GM12878 (cell line): Measurements from ENCODE around the gene JMY. TPM values are rescaled to one million over a fixed set of nuclear protein-coding genes. Genes with fewer than 3 reads are reported as not detected.

Experiments
- ASH2L ChIP-seq: fragments of 300-600, 200-600 bp; sonication (generic); IDR thresholded peaks from 2 replicates; pipeline ENCODE4 v1.6.1; 2017; ENCODE audit warnings: low read depth, mild to moderate bottlenecking, borderline replicate concordance
- BCLAF1 ChIP-seq: fragments of 450-650 bp; IDR thresholded peaks from 2 replicates; pipeline ENCODE4 v1.6.1; 2017; ENCODE audit warnings: antibody characterized with exemption, mild to moderate bottlenecking, moderate library complexity
- CBX3 ChIP-seq: fragments of 200-600 bp; sonication (generic); IDR thresholded peaks from 2 replicates; pipeline ENCODE4 v1.6.1; 2016; ENCODE audit warnings: low read depth, borderline replicate concordance
- CREM ChIP-seq: IDR thresholded peaks from 2 replicates; pipeline ENCODE4 v1.6.1; 2014; ENCODE audit warnings: antibody characterized with exemption, low read depth
- CTCF ChIP-seq, 3 experiments: IDR thresholded peaks in 2 of 3; conservative IDR thresholded peaks in 1 of 3; 2 replicates each; pipeline ENCODE4 v1.5.1; 2011; ENCODE audit warnings: low read depth in 3 of 3, low read length in 3 of 3, mild to moderate bottlenecking in 3 of 3, control low read depth in 2 of 3, moderate library complexity in 2 of 3, inconsistent platforms in 1 of 3, mixed read lengths in 1 of 3; ENCODE audit not compliant: control insufficient read depth in 2 of 3, insufficient read depth in 1 of 3; ENCODE audit errors: extremely low read depth in 1 of 3
- ESRRA ChIP-seq: IDR thresholded peaks from 2 replicates; pipeline ENCODE4 v1.6.1; 2012; ENCODE audit warnings: mild to moderate bottlenecking, low read length, improper control_type of control experiment
- HCFC1 ChIP-seq: fragments of 150-350 bp; IDR thresholded peaks from 2 replicates; pipeline ENCODE4 v1.6.1; 2014; ENCODE audit warnings: low read length
- JUNB ChIP-seq: IDR thresholded peaks from 2 replicates; pipeline ENCODE4 v1.6.1; 2016; ENCODE audit warnings: antibody characterized with exemption, mild to moderate bottlenecking
- KDM1A ChIP-seq: fragments of 200-600 bp; sonication (generic); IDR thresholded peaks from 2 replicates; pipeline ENCODE4 v1.6.1; 2016; ENCODE audit warnings: borderline replicate concordance
- KLF5 ChIP-seq: fragments of 450-650 bp; IDR thresholded peaks from 2 replicates; pipeline ENCODE4 v1.6.1; 2014; ENCODE audit warnings: mild to moderate bottlenecking; ENCODE audit not compliant: partially characterized antibody
- NKRF ChIP-seq: fragments of 450-650 bp; conservative IDR thresholded peaks from 2 replicates; pipeline ENCODE4 v1.6.1; 2017; ENCODE audit warnings: mild to moderate bottlenecking, moderate library complexity
- NR2C1 ChIP-seq: fragments of 450-650 bp; IDR thresholded peaks from 2 replicates; pipeline ENCODE4 v1.6.1; 2017; ENCODE audit warnings: antibody characterized with exemption, mild to moderate bottlenecking, moderate library complexity
- NRF1 ChIP-seq: conservative IDR thresholded peaks from 2 replicates; pipeline ENCODE4 v1.6.1; 2011; ENCODE audit warnings: mild to moderate bottlenecking, low read depth, low read length, improper control_type of control experiment
- PBX3 ChIP-seq: IDR thresholded peaks from 2 replicates; pipeline ENCODE4 v1.6.1; 2011; ENCODE audit warnings: mild to moderate bottlenecking, low read depth, low read length, moderate library complexity; ENCODE audit not compliant: insufficient replicate concordance
- POLR2AphosphoS2 ChIP-seq: IDR thresholded peaks from 2 replicates; pipeline ENCODE4 v1.6.1; 2011; ENCODE audit warnings: low read depth, mild to moderate bottlenecking, low read length, improper control_type of control experiment, moderate library complexity
- RAD21 ChIP-seq: IDR thresholded peaks from 2 replicates; pipeline ENCODE4 v1.6.1; 2011; ENCODE audit warnings: mild to moderate bottlenecking, low read depth, low read length, moderate library complexity; ENCODE audit not compliant: insufficient read depth
- SIX5 ChIP-seq: IDR thresholded peaks from 2 replicates; pipeline ENCODE4 v1.6.1; 2011; ENCODE audit warnings: mild to moderate bottlenecking, low read depth, low read length, moderate library complexity; ENCODE audit not compliant: severe bottlenecking
- SMAD1 ChIP-seq: fragments of 450-650 bp; IDR thresholded peaks from 2 replicates; pipeline ENCODE4 v1.6.1; 2018; ENCODE audit warnings: mild to moderate bottlenecking, low read depth; ENCODE audit not compliant: partially characterized antibody
- SMC3 ChIP-seq: IDR thresholded peaks from 2 replicates; pipeline ENCODE4 v1.6.1; 2011; ENCODE audit warnings: low read length, improper control_type of control experiment, borderline replicate concordance
- TAF1 ChIP-seq: IDR thresholded peaks from 2 replicates; pipeline ENCODE4 v1.6.1; 2011; ENCODE audit warnings: mild to moderate bottlenecking, low read depth, low read length, borderline replicate concordance
- TCF12 ChIP-seq: IDR thresholded peaks from 2 replicates; pipeline ENCODE4 v1.6.1; 2011; ENCODE audit warnings: low read depth, mild to moderate bottlenecking, low read length
- TCF3 ChIP-seq: IDR thresholded peaks from 2 replicates; pipeline ENCODE4 v1.6.1; 2012; ENCODE audit warnings: low read depth, mild to moderate bottlenecking, low read length, borderline replicate concordance; ENCODE audit not compliant: insufficient read depth
- YBX1 ChIP-seq: fragments of 450-650 bp; IDR thresholded peaks from 2 replicates; pipeline ENCODE4 v1.6.1; 2016; ENCODE audit warnings: antibody characterized with exemption
- polyA plus RNA-seq, 11 experiments: library from polyadenylated mRNA; depleted of rRNA in 4 of 11; unstranded in 6 of 11; stranded (reverse) in 5 of 11; fragments of >200 nt; fragmentation: Nextera tagmentation in 4 of 11; fragmentation: Illumina TruSeq in 1 of 11; extraction: Ambion mirVana in 4 of 11; extraction: Trizol in 1 of 11; gene quantifications; 1 replicate in 1 of 11; 2 replicates in 10 of 11; pipeline versions ENCODE4 v1.2.1 to v1.2.3, GENCODE V29; 2011 to 2016; ENCODE audit warnings: inconsistent platforms in 2 of 11, missing spikeins in 2 of 11, low read depth in 1 of 11
- total RNA-seq, 4 experiments: library from RNA; depleted of rRNA in 3 of 4; stranded (reverse); fragments of >200 nt in 3 of 4; fragmentation: Illumina TruSeq in 1 of 4; extraction: Trizol in 1 of 4; gene quantifications; 2 replicates each; pipeline versions ENCODE4 v1.2.1 to v1.2.3, GENCODE V29; 2013 to 2021

Gene JMY
- total and polyA plus RNA-seq, 10 of the 15 experiments (the other 5 are each of a cell fraction or from before 2014, with no cell fraction given), result 0.63 to 4.8 (median 2.4) TPM

- TF ChIP-seq BCLAF1 (no peak), NR2C1 (no peak), YBX1 (no peak), CREM (peak; percentile 47; the same call in 1 of the 2 replicates), CTCF (IDR thresholded peaks at IDR 0.05 in 2 of 3, conservative IDR thresholded peaks at IDR 0.05 in 1 of 3; ENCODE audit: control insufficient read depth in 2 of 3, extremely low read depth in 1 of 3, insufficient read depth in 1 of 3, low read depth in 3 of 3, low read length in 3 of 3) (no peak), ASH2L (no peak), SIX5 (no peak), KDM1A (no peak), CBX3 (no peak), NRF1 (no peak), HCFC1 (no peak), SMC3 (no peak), ESRRA (no peak), TAF1 (no peak), POLR2AphosphoS2 (no peak), RAD21 (no peak), NKRF (no peak), TCF3 (no peak), KLF5 (no peak), PBX3 (no peak), TCF12 (0 out of 2 replicates have a peak, but pooled peaks have one; percentile 6), JUNB (peak; percentile 81), SMAD1 (no peak)
Observed at GRCh38 chr5:79229357-79230174, 6.4 kb upstream of the JMY start (continued).
